BLaER1 (cell line): ENCODE measurements around the gene AXDND1.

Source experiments
- H3K27ac ChIP-seq: shearing (Covaris generic); formaldehyde crosslinking; 2 replicates; pipeline ENCODE4 v1.8.1; 2022
- H3K27me3 ChIP-seq: shearing (Covaris generic); formaldehyde crosslinking; 2 replicates; pipeline ENCODE4 v1.8.1; 2022
- H3K36me3 ChIP-seq: shearing (Covaris generic); formaldehyde crosslinking; 2 replicates; pipeline ENCODE4 v1.8.1; 2022
- H3K4me1 ChIP-seq: shearing (Covaris generic); formaldehyde crosslinking; 2 replicates; pipeline ENCODE4 v1.8.1; 2022
- H3K4me2 ChIP-seq: shearing (Covaris generic); formaldehyde crosslinking; 2 replicates; pipeline ENCODE4 v1.8.1; 2022
- H3K4me3 ChIP-seq: shearing (Covaris generic); formaldehyde crosslinking; 2 replicates; pipeline ENCODE4 v1.8.1; 2022
- H3K9ac ChIP-seq: shearing (Covaris generic); formaldehyde crosslinking; 2 replicates; pipeline ENCODE4 v1.8.1; 2022
- H3K9me3 ChIP-seq: shearing (Covaris generic); formaldehyde crosslinking; 2 replicates; pipeline ENCODE4 v1.8.1; 2022
- H4K20me1 ChIP-seq: shearing (Covaris generic); formaldehyde crosslinking; 2 replicates; pipeline ENCODE4 v1.8.1; 2022
- Cebpa-rat ChIP-seq: shearing (Covaris generic); IDR thresholded peaks from 2 replicates; pipeline ENCODE4 v1.8.1; 2022

The AXDND1 gene

GRCh38 chr1:179558078-179558477 is 192.3 kb downstream of the AXDND1 start:
- no peak for TF ChIP-seq Cebpa-rat
- no peak overlapping the region for H3K9ac ChIP-seq
- H3K36me3 ChIP-seq: no peaks in the 10 kb centered on the region
- no peak overlapping the region for H3K4me3 ChIP-seq
- H3K4me1 ChIP-seq: no peaks in the 10 kb centered on the region
- H3K4me2 ChIP-seq: no peak overlapping the region
- H3K27ac ChIP-seq: no peak overlapping the region
- H4K20me1 ChIP-seq: no peaks in the 10 kb centered on the region
- H3K9me3 ChIP-seq: no peaks in the 10 kb centered on the region
- no peaks in the 10 kb centered on the region for H3K27me3 ChIP-seq

- Histone ChIP-seq H3K4me1 (no peaks in the 10 kb centered on the region), H4K20me1 (no peaks in the 10 kb centered on the region), H3K4me3 (no peak within 1 kb of the TSS), H3K4me2 (no peak within 1 kb of the TSS), H3K9ac (no peak within 1 kb of the TSS), H3K27me3 (peaks cover 31% of the 10 kb centered on the region), H3K9me3 (peaks cover 18% of the 10 kb centered on the region), H3K27ac (no peak within 1 kb of the TSS), H3K36me3 (no peaks in the 10 kb centered on the region)
- no peak for TF ChIP-seq Cebpa-rat
Observed at GRCh38 chr1:179575497-179576314, 209.9 kb downstream of the AXDND1 start, which contains the start of gene NPHS2. NPHS2 (minus strand) TSS chr1:179575948; CDS start chr1:179575864, 84 bp downstream.

- Histone ChIP-seq H3K9me3 (peaks cover 18% of the 10 kb centered on the region), H3K36me3 (no peaks in the 10 kb centered on the region), H3K27ac (no peak overlapping the region), H3K4me2 (no peak overlapping the region), H3K9ac (no peak overlapping the region), H3K27me3 (peaks cover 31% of the 10 kb centered on the region), H4K20me1 (no peaks in the 10 kb centered on the region), H3K4me3 (no peak overlapping the region), H3K4me1 (no peaks in the 10 kb centered on the region)
- no peak for TF ChIP-seq Cebpa-rat
Observed at GRCh38 chr1:179576509-179576908, 210.7 kb downstream of the AXDND1 start.

- no peak overlapping the region for H3K4me3 ChIP-seq
- H3K4me1 ChIP-seq: no peaks in the 10 kb centered on the region
- no peaks in the 10 kb centered on the region for H3K9me3 ChIP-seq
- H3K27ac ChIP-seq: no peak overlapping the region
- TF ChIP-seq Cebpa-rat: no peak
- H4K20me1 ChIP-seq: no peaks in the 10 kb centered on the region
- H3K27me3 ChIP-seq: no peaks in the 10 kb centered on the region
- H3K4me2 ChIP-seq: no peak overlapping the region
- no peaks in the 10 kb centered on the region for H3K36me3 ChIP-seq
- H3K9ac ChIP-seq: no peak overlapping the region
Observed at GRCh38 chr1:179583771-179584320, 218.1 kb downstream of the AXDND1 start.

- Histone ChIP-seq H3K27ac (no peak overlapping the region), H4K20me1 (no peaks in the 10 kb centered on the region), H3K4me1 (no peaks in the 10 kb centered on the region), H3K27me3 (no peaks in the 10 kb centered on the region), H3K4me3 (no peak overlapping the region), H3K4me2 (no peak overlapping the region), H3K9me3 (no peaks in the 10 kb centered on the region), H3K36me3 (no peaks in the 10 kb centered on the region), H3K9ac (no peak overlapping the region)
- no peak for TF ChIP-seq Cebpa-rat
Observed at GRCh38 chr1:179586107-179586823, 220.5 kb downstream of the AXDND1 start.

- no peak overlapping the region for H3K4me2 ChIP-seq
- no peak overlapping the region for H3K4me3 ChIP-seq
- no peak for TF ChIP-seq Cebpa-rat
- H3K4me1 ChIP-seq: no peaks in the 10 kb centered on the region
- no peaks in the 10 kb centered on the region for H4K20me1 ChIP-seq
- no peaks in the 10 kb centered on the region for H3K36me3 ChIP-seq
- H3K9ac ChIP-seq: no peak overlapping the region
- peaks cover 10% of the 10 kb centered on the region for H3K9me3 ChIP-seq
- H3K27ac ChIP-seq: no peak overlapping the region
- H3K27me3 ChIP-seq: no peaks in the 10 kb centered on the region
Observed at GRCh38 chr1:179587336-179587735, 221.6 kb downstream of the AXDND1 start.

GRCh38 chr1:179588425-179589024 is 222.8 kb downstream of the AXDND1 start:
- Histone ChIP-seq H3K4me3 (no peak overlapping the region), H3K9me3 (peaks cover 11% of the 10 kb centered on the region), H4K20me1 (no peaks in the 10 kb centered on the region), H3K27ac (no peak overlapping the region), H3K9ac (no peak overlapping the region), H3K27me3 (no peaks in the 10 kb centered on the region), H3K4me2 (no peak overlapping the region), H3K36me3 (no peaks in the 10 kb centered on the region), H3K4me1 (no peaks in the 10 kb centered on the region)
- no peak for TF ChIP-seq Cebpa-rat

GRCh38 chr1:179589509-179589908 is 223.7 kb downstream of the AXDND1 start:
- Histone ChIP-seq H3K36me3 (no peaks in the 10 kb centered on the region), H3K4me1 (no peaks in the 10 kb centered on the region), H3K4me3 (no peak overlapping the region), H3K9ac (no peak overlapping the region), H3K27me3 (no peaks in the 10 kb centered on the region), H3K4me2 (no peak overlapping the region), H4K20me1 (no peaks in the 10 kb centered on the region), H3K9me3 (peaks cover 11% of the 10 kb centered on the region), H3K27ac (no peak overlapping the region)
- TF ChIP-seq Cebpa-rat: no peak

GRCh38 chr1:179590671-179591070 is 224.9 kb downstream of the AXDND1 start:
- Histone ChIP-seq H3K4me2 (no peak overlapping the region), H3K27me3 (no peaks in the 10 kb centered on the region), H3K9ac (no peak overlapping the region), H3K36me3 (no peaks in the 10 kb centered on the region), H3K27ac (no peak overlapping the region), H3K4me1 (no peaks in the 10 kb centered on the region), H3K9me3 (peaks cover 11% of the 10 kb centered on the region), H3K4me3 (no peak overlapping the region), H4K20me1 (no peaks in the 10 kb centered on the region)
- TF ChIP-seq Cebpa-rat: no peak

GRCh38 chr1:179591253-179591591 is 225.5 kb downstream of the AXDND1 start:
- H3K27ac ChIP-seq: no peak overlapping the region
- TF ChIP-seq Cebpa-rat: no peak
- H3K27me3 ChIP-seq: no peaks in the 10 kb centered on the region

More at GRCh38 chr1:179591253-179591591, 225.5 kb downstream of the AXDND1 start:
- Histone ChIP-seq H3K4me1 (no peaks in the 10 kb centered on the region), H3K4me2 (no peak overlapping the region), H3K36me3 (no peaks in the 10 kb centered on the region), H4K20me1 (no peaks in the 10 kb centered on the region), H3K9ac (no peak overlapping the region), H3K9me3 (peaks cover 11% of the 10 kb centered on the region), H3K4me3 (no peak overlapping the region)
